IMR-90 (cell line): ENCODE data around the gene PLA2G4A. TPM values are rescaled to one million over a fixed set of nuclear protein-coding genes. Genes with fewer than 3 reads are reported as not detected.
A peak's percentile ranks its signal among the peaks of the same experiment; 100 is the strongest.
"Not testable (repeated sequence)": the region's sequence is repeated elsewhere in the genome, so short reads cannot be mapped to it uniquely, and the experiment has no call there.

Experiments
- ATAC-seq: fragments of 200-7000 bp; cut with Tn5 transposase; 2 replicates; pipeline ENCODE4 v1.9.1; 2020; ENCODE audit warnings: low read depth, mild to moderate bottlenecking, moderate library complexity
- BruUV-seq: library from RNA; stranded (reverse); fragments of 400-500 nt; replicated peaks from 2 replicates; lab custom pipeline; 2021; lab: Mats Ljungman, UMichigan
- CTCF ChIA-PET: fragments of 300-600 bp; formaldehyde crosslinking; extraction: SDS; loops from one replicate; lab custom pipeline; 2021; ENCODE audit warnings: antibody characterized with exemption; lab: Yijun Ruan, JAX
- POLR2A ChIA-PET: fragments of 300-600 bp; sonication (Branson Sonifier 250); formaldehyde crosslinking; loops from one replicate; lab custom pipeline; 2022; ENCODE audit warnings: antibody characterized with exemption; ENCODE audit not compliant: unreplicated experiment; lab: Charles Lee
- DNase-seq: peaks from one replicate; pipeline ENCODE4 v3.0.0; 2013
- H2AFZ ChIP-seq: replicated peaks from 2 replicates; pipeline ENCODE3; 2013; ENCODE audit warnings: low read length, mild to moderate bottlenecking; ENCODE audit not compliant: poor library complexity
- H2AK5ac ChIP-seq: 2 replicates; pipeline ENCODE4 v1.6.1; 2013; ENCODE audit warnings: low read depth, low read length, inconsistent platforms
- H2AK9ac ChIP-seq: replicated peaks from 2 replicates; pipeline ENCODE3; 2013; ENCODE audit warnings: mild to moderate bottlenecking, low read depth, low read length, moderate library complexity; ENCODE audit not compliant: poor library complexity
- H2BK120ac ChIP-seq: 2 replicates; pipeline ENCODE4 v1.6.1; 2013; ENCODE audit warnings: low read depth, low read length, inconsistent platforms
- H2BK15ac ChIP-seq: 3 replicates; pipeline ENCODE4 v1.6.1; 2013; ENCODE audit warnings: low read depth, low read length, inconsistent platforms
- H2BK20ac ChIP-seq: 2 replicates; pipeline ENCODE4 v1.6.1; 2013; ENCODE audit warnings: low read depth, mild to moderate bottlenecking, inconsistent platforms, low read length, moderate library complexity
- H2BK5ac ChIP-seq: 2 replicates; pipeline ENCODE4 v1.6.1; 2013; ENCODE audit warnings: mild to moderate bottlenecking, low read depth, low read length, inconsistent platforms; ENCODE audit not compliant: poor library complexity, severe bottlenecking
- H3K14ac ChIP-seq: replicated peaks from 2 replicates; pipeline ENCODE4 v1.6.1; 2013; ENCODE audit warnings: low read depth, low read length, inconsistent platforms
- H3K18ac ChIP-seq: 2 replicates; pipeline ENCODE4 v1.6.1; 2013; ENCODE audit warnings: low read depth, low read length, control low read depth
- H3K23ac ChIP-seq: 2 replicates; pipeline ENCODE4 v1.6.1; 2013; ENCODE audit warnings: low read depth, low read length, inconsistent platforms
- H3K27ac ChIP-seq: 2 replicates; pipeline ENCODE4 v1.5.1; 2013; ENCODE audit warnings: mild to moderate bottlenecking, control low read depth, low read length; ENCODE audit not compliant: insufficient read depth
- H3K27me3 ChIP-seq: 2 replicates; pipeline ENCODE4 v1.6.1; 2013; ENCODE audit warnings: low read length; ENCODE audit not compliant: control insufficient read depth, insufficient read depth
- H3K36me3 ChIP-seq: 2 replicates; pipeline ENCODE4 v1.6.1; 2013; ENCODE audit warnings: low read length, mixed read lengths; ENCODE audit not compliant: control insufficient read depth, insufficient read depth
- H3K4ac ChIP-seq: 2 replicates; pipeline ENCODE4 v1.6.1; 2013; ENCODE audit warnings: low read depth, low read length, inconsistent platforms
- H3K4me1 ChIP-seq: 2 replicates; pipeline ENCODE4 v1.6.1; 2013; ENCODE audit warnings: low read length, mixed read lengths; ENCODE audit not compliant: control insufficient read depth, insufficient read depth
- H3K4me2 ChIP-seq: 2 replicates; pipeline ENCODE4 v1.6.1; 2013; ENCODE audit warnings: low read depth, mild to moderate bottlenecking, control low read depth, low read length, moderate library complexity
- H3K4me3 ChIP-seq: 2 replicates; pipeline ENCODE4 v1.5.1; 2013; ENCODE audit warnings: low read depth, mild to moderate bottlenecking, control low read depth, low read length, moderate library complexity; ENCODE audit not compliant: insufficient read depth
- H3K56ac ChIP-seq: 2 replicates; pipeline ENCODE4 v1.6.1; 2013; ENCODE audit warnings: low read length, inconsistent platforms; ENCODE audit not compliant: insufficient read depth; ENCODE audit errors: extremely low read depth
- H3K79me1 ChIP-seq, 2 experiments: 2 replicates each; pipeline ENCODE4 v1.6.1; 2013; ENCODE audit warnings: low read length in 2 of 2, inconsistent platforms in 1 of 2, low read depth in 1 of 2
- H3K9ac ChIP-seq: 2 replicates; pipeline ENCODE4 v1.6.1; 2013; ENCODE audit warnings: low read depth, low read length, control low read depth
- H3K9me1 ChIP-seq: 2 replicates; pipeline ENCODE4 v1.6.1; 2013; ENCODE audit warnings: low read length, inconsistent platforms; ENCODE audit not compliant: insufficient read depth
- H3K9me3 ChIP-seq: 2 replicates; pipeline ENCODE4 v1.6.1; 2013; ENCODE audit warnings: low read length; ENCODE audit not compliant: control insufficient read depth, insufficient read depth
- H4K20me1 ChIP-seq: 2 replicates; pipeline ENCODE4 v1.6.1; 2013; ENCODE audit warnings: low read length, inconsistent platforms; ENCODE audit not compliant: insufficient read depth
- H4K5ac ChIP-seq: 2 replicates; pipeline ENCODE4 v1.6.1; 2013; ENCODE audit warnings: mild to moderate bottlenecking, low read depth, low read length, control low read depth
- H4K8ac ChIP-seq, 2 experiments: 2 replicates each; pipeline ENCODE4 v1.6.1; 2013; ENCODE audit warnings: low read depth in 2 of 2, low read length in 2 of 2, control low read depth in 1 of 2, inconsistent platforms in 1 of 2
- H4K91ac ChIP-seq: 2 replicates; pipeline ENCODE4 v1.6.1; 2013; ENCODE audit warnings: low read depth, low read length, inconsistent platforms; ENCODE audit not compliant: insufficient read depth
- RAD21 ChIP-seq: IDR thresholded peaks from 2 replicates; pipeline ENCODE4 v1.6.1; 2012; ENCODE audit warnings: low read length, improper control_type of control experiment
- SMC3 ChIP-seq: fragments of 150-350 bp; IDR thresholded peaks from 2 replicates; pipeline ENCODE4 v1.6.1; 2016; ENCODE audit warnings: low read depth, mild to moderate bottlenecking, antibody characterized with exemption, low read length, moderate library complexity
- WGBS, 2 experiments: methylation state at CpG; one replicate each; pipeline versions ENCODE4 v1.1.5 to v1.1.7; 2013; ENCODE audit warnings: missing lambda C conversion rate in 2 of 2; ENCODE audit not compliant: insufficient read length in 1 of 2; ENCODE audit errors: extremely low coverage in 2 of 2; 5-methylcytosine and 5-hydroxymethylcytosine counted together
- dilution Hi-C: fragments of 300-500 bp; cut with HindIII; formaldehyde crosslinking; loops from one replicate; pipeline ENCODE4 v1.14.3; 2018; ENCODE audit warnings: low sequenced_read_pairs; ENCODE audit not compliant: unreplicated experiment
- in situ Hi-C: fragments of 300-500 bp; cut with MboI; formaldehyde crosslinking; loops from 3 replicates; pipeline ENCODE4 v1.14.3; 2019; ENCODE audit warnings: low sequenced_read_pairs, inconsistent platforms, mixed read lengths
- intact Hi-C: fragments of 100-400 bp; cut with micrococcal nuclease; formaldehyde crosslinking; loops from 2 replicates; pipeline ENCODE4 v1.10.0; 2022
- polyA plus RNA-seq, 3 experiments: library from polyadenylated mRNA; depleted of rRNA; stranded (reverse); fragments of >200 nt; gene quantifications; 2 replicates each; pipeline ENCODE4 v1.2.3, GENCODE V29; 2012; ENCODE audit warnings: low replicate concordance in 1 of 3
- total RNA-seq: library from RNA; depleted of rRNA; stranded (reverse); fragments of >200 nt; gene quantifications from 2 replicates; pipeline ENCODE4 v1.2.3, GENCODE V29; 2012
- TF ChIP-seq, protein P1 (sequence below): conservative IDR thresholded peaks from 2 replicates; pipeline ENCODE4 v1.5.1; 2012; ENCODE audit warnings: mild to moderate bottlenecking, low read depth, low read length, improper control_type of control experiment

Gene PLA2G4A
- total and polyA plus RNA-seq, 2 of the 4 experiments (the other 2 are of a cell fraction): 1.6 to 3.8 TPM

DNA sequence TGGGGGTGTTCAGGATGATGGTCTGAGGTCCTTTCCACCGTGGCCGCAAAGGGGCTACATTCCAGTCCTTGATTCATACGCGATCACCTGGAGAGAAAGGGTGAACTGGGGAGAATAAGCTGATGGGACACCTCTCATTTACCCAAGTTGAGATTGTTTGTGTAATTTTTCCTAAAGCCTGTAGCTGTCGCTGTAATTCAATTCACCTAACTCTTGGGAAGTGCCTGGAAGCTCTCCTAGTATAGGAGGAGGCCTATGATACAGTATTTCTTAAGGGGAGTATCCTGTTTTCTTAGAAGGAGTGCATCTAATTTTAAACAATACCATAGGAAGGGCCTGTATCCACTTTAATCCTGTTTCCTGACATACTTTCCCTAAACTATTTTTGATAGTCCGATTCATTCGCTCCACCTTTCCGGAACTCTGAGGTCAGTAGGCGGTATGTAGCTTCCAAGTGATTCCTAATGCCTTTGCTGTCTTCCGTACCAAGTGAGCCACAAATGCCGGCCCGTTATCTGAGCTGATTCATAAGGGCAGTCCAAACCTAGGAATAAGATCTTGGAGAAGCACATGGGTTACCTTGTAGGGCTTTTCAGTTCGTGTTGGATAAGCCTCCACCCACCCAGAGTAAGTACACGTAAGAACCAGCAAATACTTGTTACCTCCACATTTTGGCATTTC, 88.5 kb downstream of the PLA2G4A start:
- H3K18ac ChIP-seq, dilution Hi-C loops, H4K5ac ChIP-seq, H2BK5ac ChIP-seq, H4K20me1 ChIP-seq, H3K36me3 ChIP-seq, H3K79me1 ChIP-seq, H3K4me3 ChIP-seq, H2BK15ac ChIP-seq, H3K56ac ChIP-seq, H3K4me1 ChIP-seq, H3K4me2 ChIP-seq, BruUV-seq, in situ Hi-C loops, H2AK5ac ChIP-seq, H2AFZ ChIP-seq, H2AK9ac ChIP-seq, H3K9me1 ChIP-seq, H2BK120ac ChIP-seq, H3K23ac ChIP-seq, H4K91ac ChIP-seq, POLR2A ChIA-PET, ATAC-seq, H3K9me3 ChIP-seq, H3K27me3 ChIP-seq, H4K8ac ChIP-seq, H3K9ac ChIP-seq, H3K14ac ChIP-seq, H2BK20ac ChIP-seq, H3K4ac ChIP-seq, H3K27ac ChIP-seq: not testable (repeated sequence)
- intact Hi-C loops: loop anchor here (1.0 to 5.0 kb wide), 2 partner anchors 69 to 515 kb away; no protein-coding TSS in a partner anchor
- 97% methylated on average over 6 of the region's 14 CpGs; no CpG with 5 or more reads in 1 of the 2 experiments for WGBS, 2 experiments
- DNase-seq: peak; percentile 63
- CTCF ChIA-PET: interaction anchor here (0.6 to 1.1 kb wide), 3 partner anchors 309 to 441 kb away, joined by 3 read pairs; no protein-coding TSS in a partner anchor
- TF ChIP-seq RAD21 (peak; percentile 46), SMC3 (peak; percentile 28; the same call in 1 of the 2 replicates)
- TF ChIP-seq, protein P1, sequence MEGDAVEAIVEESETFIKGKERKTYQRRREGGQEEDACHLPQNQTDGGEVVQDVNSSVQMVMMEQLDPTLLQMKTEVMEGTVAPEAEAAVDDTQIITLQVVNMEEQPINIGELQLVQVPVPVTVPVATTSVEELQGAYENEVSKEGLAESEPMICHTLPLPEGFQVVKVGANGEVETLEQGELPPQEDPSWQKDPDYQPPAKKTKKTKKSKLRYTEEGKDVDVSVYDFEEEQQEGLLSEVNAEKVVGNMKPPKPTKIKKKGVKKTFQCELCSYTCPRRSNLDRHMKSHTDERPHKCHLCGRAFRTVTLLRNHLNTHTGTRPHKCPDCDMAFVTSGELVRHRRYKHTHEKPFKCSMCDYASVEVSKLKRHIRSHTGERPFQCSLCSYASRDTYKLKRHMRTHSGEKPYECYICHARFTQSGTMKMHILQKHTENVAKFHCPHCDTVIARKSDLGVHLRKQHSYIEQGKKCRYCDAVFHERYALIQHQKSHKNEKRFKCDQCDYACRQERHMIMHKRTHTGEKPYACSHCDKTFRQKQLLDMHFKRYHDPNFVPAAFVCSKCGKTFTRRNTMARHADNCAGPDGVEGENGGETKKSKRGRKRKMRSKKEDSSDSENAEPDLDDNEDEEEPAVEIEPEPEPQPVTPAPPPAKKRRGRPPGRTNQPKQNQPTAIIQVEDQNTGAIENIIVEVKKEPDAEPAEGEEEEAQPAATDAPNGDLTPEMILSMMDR: peak; percentile 40

DNA sequence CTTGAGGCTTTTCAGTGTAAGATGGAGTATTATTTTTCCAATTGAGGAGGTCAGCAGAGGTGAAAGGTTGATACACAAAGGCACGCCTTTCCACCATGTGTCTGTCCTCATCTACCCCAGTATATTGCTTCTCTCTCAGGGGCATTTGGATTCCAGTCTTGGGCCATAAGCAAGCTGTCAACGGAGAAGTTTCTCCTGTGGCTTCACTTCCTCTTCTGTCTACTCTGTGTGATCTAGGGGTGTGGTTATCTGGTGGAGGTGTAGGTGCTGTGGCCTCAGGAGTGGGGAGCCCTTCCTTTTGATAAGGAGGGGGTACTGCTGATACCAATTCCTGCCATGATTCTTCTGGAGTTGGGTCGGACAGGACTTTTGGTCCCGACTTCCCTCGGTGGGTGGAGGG, 92.6 kb downstream of the PLA2G4A start:
- H3K36me3 ChIP-seq, H2AK5ac ChIP-seq, H3K56ac ChIP-seq, H3K9me1 ChIP-seq, H3K14ac ChIP-seq, H2AFZ ChIP-seq, H2BK120ac ChIP-seq, H2BK15ac ChIP-seq, H3K79me1 ChIP-seq, dilution Hi-C loops, H3K4ac ChIP-seq, POLR2A ChIA-PET, H3K23ac ChIP-seq, BruUV-seq, H3K9me3 ChIP-seq, H4K91ac ChIP-seq, H2AK9ac ChIP-seq, H3K4me2 ChIP-seq, H4K5ac ChIP-seq, CTCF ChIA-PET, in situ Hi-C loops, H4K8ac ChIP-seq, H3K4me3 ChIP-seq, DNase-seq, H3K4me1 ChIP-seq, H3K9ac ChIP-seq, intact Hi-C loops, H3K27ac ChIP-seq, H3K27me3 ChIP-seq, H2BK5ac ChIP-seq, H2BK20ac ChIP-seq, H4K20me1 ChIP-seq, ATAC-seq, H3K18ac ChIP-seq: not testable (repeated sequence)
- WGBS, 2 experiments: no CpG with 5 or more reads among the region's 5 CpGs
